Left forelimb (tissue), 1 donor: ENCODE measurements around the gene MAT2A.
"Not testable (repeated sequence)": the region's sequence is repeated elsewhere in the genome, so short reads cannot be mapped to it uniquely, and the experiment has no call there.

Experiments used
- DNase-seq: peaks from one replicate; pipeline ENCODE4 v3.0.0-alpha.2; 2018; ENCODE audit warnings: low spot score

The MAT2A gene

GRCh38 chr2:85547859-85548607, 9.1 kb downstream of the MAT2A start:
- no peak for DNase-seq

- no peak for DNase-seq
Observed at GRCh38 chr2:85548608-85548900, 9.6 kb downstream of the MAT2A start.

DNA sequence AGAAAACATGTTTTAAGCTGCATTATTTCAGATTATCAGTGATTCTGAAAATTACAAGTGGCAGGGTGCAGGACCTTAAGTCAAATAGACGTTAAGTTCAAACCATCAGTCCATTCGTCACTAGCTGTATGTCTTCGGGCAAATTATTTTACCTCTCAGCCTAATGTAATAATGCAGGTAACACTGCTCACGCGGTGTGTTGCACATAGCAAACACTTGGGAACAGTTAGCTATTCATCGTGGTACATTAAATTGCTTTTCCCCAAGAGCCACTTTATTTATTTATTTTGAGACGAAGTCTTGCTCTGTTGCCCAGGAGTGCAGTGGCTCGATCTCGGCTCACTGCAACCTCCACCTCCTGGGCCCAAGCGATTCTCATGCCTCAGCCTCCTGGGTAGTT, 10.1 kb downstream of the MAT2A start:
- DNase-seq = no peak

DNA sequence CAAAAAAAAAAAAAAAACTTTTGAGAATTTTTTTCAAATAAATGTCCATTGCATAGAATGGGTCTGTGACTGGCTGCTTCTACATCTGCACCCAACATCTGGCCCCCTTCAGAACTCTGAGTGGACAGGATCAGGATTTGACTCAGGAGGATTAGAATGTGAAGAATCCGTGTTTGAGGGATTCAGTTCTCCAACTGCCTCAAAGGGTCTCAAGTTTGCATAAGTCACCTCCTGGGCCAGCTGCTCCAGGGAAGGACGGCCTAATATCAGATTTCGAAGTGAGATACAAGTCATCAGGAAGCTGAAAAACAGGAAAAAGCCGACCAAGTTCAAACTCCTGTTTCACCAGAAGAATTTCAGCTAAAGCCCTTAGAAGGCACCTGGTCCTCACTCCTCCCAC, 10.9 kb downstream of the MAT2A start:
- DNase-seq = no peak

DNA sequence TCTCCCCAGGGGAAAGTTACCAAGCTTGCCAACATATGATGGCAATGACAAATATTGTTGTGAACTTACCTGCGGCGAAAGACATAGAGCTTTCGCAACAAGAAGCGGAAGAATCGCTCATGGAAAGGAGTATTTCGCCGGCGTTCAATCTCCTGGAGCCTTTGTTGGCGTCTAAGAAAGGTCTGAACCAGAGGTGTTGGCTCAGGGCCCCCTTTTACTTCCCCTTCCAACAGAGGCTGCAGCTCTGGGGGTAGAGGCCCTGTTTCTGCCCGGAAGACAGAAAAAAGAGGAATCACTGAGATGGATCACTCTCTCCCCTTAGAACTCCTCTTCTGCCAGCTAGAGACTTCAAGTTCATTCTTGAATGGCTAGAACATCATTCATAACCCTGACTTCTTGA, 11.5 kb downstream of the MAT2A start:
- no peak for DNase-seq

DNA sequence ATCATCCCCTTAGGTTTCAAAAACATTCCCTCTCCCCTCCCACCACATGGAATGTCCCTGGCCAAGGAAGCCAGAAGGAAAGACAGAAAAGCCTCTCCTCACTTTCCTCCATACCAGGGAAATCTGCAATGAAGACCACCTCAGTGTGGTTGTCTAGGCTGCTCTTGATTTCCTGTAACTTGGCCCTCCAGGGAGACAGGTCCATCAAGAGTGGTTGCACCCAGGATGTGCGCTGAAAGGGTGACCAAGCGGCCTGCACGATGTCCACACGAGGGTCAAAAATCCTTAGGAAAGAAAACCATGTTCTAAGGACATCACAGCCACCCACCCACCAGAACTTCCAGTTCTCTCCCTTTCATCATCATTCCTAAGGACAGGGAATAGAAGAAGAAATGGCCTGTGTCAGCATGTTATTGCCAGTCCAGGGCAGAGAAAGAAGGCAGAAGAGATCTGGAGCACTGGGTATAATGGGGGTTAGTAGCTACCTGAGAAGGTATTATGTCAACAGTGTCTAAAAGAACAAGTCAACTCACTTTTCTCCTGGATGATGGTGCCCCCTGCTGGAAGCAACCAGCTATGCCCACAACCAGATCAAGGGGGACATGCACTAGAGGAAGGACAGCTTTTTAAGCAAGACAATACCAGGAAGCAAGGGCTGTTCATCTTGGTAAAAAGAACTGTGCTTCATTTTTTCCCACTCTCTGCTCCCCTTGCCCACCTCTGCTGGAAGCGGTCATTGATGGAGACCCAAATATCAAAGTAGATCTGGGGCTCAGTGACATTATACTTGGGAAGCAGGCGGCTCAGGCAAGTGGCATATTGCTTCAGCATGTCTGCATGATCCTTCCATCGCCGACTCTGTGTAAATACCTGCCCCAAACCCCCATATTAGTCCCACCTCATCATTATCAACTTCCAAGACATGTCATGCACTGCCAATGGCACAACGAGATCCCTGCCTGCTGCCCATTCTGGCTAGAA, 13.0 kb downstream of the MAT2A start:
- peak; percentile 83 for DNase-seq

DNA sequence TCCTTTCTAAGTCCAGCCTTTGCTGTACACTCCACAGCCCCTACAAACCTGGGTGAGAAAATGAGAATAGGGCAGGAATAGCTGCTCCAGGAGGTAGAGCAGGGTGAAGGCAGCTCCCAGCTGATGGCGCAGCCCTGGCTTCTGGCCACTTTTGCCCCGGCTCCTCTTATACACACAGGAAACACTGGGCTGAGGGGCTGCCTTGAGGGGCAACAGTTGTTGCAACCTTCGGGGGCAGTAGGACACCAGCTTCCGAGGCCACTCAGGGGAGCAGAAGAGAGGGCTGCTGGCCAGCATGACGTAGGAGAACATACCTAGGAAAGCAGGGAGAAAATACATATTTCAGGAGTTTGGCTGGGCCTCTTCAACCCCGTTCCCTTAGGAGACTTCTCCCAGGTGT, 14.2 kb downstream of the MAT2A start:
- no peak for DNase-seq

DNA sequence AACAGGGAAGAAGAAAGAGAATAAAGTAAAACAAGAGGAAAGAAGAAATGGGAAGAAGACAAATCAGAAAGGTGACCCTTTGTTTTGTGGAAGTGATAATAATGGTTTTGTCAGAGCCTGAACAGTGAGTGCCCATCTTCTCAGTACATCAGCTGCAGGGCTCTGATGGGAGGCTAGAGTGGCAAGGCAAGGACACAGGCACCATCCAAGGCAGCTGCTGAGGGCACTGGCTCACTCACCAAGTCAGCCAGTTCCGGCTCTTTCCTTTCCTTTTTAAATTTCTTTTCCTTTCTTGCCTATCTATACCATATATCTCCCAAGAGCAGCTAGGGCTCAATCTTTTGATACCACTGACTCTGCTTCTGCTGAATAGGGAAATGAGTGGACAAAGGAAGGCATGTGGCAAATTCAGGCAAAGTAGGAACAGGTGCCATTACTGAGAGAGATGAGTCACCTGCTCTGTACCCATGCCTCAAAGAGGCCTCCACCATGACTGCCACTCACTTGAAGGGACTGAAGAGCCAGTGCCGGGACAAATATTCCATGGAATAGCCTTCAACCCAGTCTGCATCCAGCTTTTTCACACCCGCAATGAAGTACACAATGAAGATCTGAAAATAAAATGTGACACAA, 16.1 kb downstream of the MAT2A start:
- DNase-seq = no peak

DNA sequence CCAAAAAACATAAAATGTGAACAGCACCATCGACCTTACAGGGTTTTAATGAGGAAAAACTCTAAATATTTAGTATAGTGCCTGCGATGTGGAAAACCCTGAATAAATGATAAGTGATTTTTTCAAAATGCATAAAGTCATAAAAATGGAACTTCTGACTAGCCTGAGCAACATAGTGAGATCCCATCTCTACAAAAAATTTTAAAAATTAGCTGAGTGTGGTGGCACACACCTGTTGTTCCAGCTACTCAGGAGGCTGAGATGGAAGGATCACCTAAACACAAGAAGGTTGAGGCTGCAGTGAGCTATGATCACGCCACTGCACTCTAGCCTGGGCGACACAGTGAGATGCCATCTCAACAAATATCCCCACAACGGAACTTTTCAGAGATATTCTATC, 18.2 kb downstream of the MAT2A start:
- DNase-seq = no peak

GRCh38 chr2:85558160-85558559, 19.2 kb downstream of the MAT2A start:
- DNase-seq = no peak

- DNase-seq = not testable (repeated sequence)
Observed at GRCh38 chr2:85560403-85560726, 21.4 kb downstream of the MAT2A start.

GRCh38 chr2:85560812-85561279, 21.9 kb downstream of the MAT2A start:
- DNase-seq = no peak

DNA sequence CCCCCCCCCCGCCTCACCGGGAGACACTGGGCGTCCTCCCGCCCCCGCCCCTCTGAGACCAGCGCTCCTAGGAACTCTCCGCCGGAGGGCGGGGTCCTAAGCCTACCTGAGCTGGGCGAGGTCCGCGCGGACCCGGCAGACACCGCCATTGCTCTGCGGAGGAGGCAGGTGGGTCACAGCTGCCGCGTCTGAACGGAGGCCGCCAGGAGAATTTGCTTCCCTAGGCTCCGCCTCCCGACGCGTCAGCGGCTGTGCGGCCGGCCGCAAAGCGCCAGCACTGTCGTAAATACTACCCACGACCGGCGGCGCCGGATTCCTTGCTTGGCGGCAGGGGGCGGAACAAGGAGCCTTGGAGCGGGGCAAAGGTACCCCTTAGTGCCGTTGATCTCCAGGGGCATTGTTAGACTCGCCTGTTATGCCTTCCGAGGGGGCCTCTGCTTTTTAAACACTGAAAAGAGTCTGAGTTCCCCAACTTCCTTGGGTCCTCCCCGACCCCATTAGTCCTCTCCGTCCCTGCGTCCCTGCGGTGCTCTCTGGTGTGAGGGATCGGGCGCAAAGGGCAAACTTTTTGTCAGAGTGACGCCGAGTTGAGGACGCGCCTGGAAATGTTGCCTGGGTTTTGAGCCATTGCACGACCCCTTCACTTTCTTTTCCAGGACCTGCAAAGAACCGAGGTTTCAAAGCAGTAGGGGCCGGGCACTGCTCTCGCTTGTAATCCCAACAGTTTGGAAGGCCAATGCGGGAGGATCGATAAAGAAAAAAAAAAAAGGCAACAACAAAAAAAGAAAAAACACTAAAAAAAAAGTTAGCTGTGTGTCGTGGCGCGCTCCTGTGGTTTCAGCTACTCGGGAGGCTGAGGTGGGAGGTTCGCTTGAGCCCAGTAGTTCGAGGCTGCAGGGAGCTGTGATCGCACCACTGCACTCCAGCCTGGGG, 22.6 kb downstream of the MAT2A start, which contains the start of gene GGCX:
Gene GGCX (minus strand): TSS at position 214 of the 933 bp plus-strand sequence. CDS start 65 bp downstream, at position 149.
- peak; percentile 95 for DNase-seq

DNA sequence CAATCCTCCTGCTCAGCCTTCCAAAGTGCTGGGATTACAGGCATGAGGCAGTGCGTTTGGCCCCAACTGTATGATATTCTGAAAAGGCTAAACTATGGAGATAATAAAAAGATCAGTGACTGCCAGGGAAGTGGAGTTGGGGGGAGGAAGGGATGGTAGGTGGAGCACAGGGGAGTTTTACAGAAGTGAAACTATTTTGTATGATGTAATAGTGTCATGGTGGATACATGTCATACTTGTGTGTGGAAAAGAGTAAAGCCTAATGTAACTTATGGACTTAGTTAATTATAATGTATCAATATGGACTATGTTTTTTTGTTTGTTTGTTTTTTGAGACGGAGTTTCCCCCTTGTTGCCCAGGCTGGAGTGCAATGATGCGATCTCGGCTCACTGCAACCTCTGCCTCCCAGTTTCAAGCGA, 25.2 kb downstream of the MAT2A start:
- DNase-seq = no peak

- DNase-seq = no peak
Observed at GRCh38 chr2:85566265-85566664, 27.3 kb downstream of the MAT2A start.

GRCh38 chr2:85575739-85576138, 36.8 kb downstream of the MAT2A start:
- DNase-seq = no peak

GRCh38 chr2:85577063-85577385, 38.1 kb downstream of the MAT2A start:
- DNase-seq = no peak

GRCh38 chr2:85577386-85578242, 38.6 kb downstream of the MAT2A start, which contains the start of gene VAMP8:
Gene VAMP8 (plus strand): TSS chr2:85577586. CDS start chr2:85577647, 61 bp downstream.
- DNase-seq = no peak

DNA sequence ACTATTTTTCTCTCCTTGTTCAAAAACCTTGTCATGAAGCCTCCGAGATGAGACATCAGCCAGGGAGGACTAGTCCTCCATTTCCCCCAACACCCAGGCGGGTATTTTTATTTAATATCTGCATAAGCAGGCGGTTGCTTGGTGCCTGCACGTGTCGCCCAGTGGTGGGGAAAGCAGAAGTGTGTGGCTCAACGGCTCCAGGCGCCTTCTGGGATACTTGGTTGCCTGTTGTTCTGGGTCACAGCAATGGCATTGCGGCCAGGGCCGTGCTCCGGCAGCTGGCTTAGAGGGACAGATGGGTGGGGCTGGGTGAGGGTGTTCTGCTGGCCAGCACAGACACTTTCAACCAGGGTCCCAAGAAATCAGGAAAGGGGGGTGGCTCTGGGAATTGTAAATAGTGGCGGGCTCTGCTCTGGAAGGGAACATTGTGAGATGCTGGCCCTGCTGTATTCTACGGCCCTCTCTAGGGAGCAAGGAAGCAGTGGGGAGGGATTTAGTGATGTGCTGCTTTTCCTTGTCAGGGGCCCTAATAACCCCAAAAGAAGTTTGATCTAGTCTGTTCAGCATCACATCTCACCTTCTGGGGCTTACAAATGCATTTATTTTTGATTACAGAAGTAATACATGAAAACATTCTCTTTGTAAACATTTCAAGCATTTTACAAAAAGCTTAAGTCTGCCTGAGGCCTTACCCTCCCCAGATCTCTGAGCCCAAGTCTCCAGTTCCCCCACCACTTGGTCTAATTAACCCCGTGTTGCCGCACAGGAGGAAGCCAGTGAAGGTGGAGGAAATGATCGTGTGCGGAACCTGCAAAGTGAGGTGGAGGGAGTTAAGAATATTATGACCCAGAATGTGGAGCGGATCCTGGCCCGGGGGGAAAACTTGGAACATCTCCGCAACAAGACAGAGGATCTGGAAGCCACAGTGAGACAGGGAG, 39.5 kb downstream of the MAT2A start:
- DNase-seq = no peak
